Measurements from ENCODE around the gene TBC1D20. TPM values are rescaled to one million over a fixed set of nuclear protein-coding genes. Genes with fewer than 3 reads are reported as not detected.
A peak's percentile ranks its signal among the peaks of the same experiment; 100 is the strongest.

TBC1D20 gene
- total RNA-seq, 4 donors from 2014 or later = 37.2 to 60.6 (median 53.3) TPM

- DNase-seq (ENCODE audit: low spot score) = no peak
- TF ChIP-seq, protein P1, sequence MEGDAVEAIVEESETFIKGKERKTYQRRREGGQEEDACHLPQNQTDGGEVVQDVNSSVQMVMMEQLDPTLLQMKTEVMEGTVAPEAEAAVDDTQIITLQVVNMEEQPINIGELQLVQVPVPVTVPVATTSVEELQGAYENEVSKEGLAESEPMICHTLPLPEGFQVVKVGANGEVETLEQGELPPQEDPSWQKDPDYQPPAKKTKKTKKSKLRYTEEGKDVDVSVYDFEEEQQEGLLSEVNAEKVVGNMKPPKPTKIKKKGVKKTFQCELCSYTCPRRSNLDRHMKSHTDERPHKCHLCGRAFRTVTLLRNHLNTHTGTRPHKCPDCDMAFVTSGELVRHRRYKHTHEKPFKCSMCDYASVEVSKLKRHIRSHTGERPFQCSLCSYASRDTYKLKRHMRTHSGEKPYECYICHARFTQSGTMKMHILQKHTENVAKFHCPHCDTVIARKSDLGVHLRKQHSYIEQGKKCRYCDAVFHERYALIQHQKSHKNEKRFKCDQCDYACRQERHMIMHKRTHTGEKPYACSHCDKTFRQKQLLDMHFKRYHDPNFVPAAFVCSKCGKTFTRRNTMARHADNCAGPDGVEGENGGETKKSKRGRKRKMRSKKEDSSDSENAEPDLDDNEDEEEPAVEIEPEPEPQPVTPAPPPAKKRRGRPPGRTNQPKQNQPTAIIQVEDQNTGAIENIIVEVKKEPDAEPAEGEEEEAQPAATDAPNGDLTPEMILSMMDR (IDR thresholded peaks at IDR 0.05) = no peak
- ATAC-seq (ENCODE audit: low FRiP score) = no peak
These were observed 46.5 kb downstream of the TBC1D20 start for GRCh38 chr20:415820-416322.

DNA sequence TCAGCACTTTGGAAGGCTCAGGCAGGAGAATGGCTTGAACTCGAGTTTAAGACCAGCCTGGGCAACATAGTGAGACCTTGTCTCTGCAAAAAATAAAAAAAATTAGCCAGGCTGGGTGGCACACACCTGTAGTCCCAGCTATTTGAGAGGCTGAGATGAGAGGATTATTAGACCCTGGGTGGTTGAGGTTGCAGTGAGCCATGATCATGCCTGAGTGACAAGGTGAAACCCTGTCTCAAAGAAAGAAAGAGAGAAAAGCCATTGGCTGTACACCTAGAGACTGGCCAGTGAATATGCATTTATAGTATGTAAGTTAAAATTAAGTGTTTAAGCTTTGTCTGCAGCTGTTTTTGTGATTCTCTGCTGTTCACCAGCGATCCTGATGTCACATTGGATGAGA is 48.2 kb downstream of the TBC1D20 start:
- ATAC-seq (ENCODE audit: low FRiP score) (no peak), DNase-seq (ENCODE audit: low spot score) (no peak)
- TF ChIP-seq, protein P1 (IDR thresholded peaks at IDR 0.05) = no peak

DNA sequence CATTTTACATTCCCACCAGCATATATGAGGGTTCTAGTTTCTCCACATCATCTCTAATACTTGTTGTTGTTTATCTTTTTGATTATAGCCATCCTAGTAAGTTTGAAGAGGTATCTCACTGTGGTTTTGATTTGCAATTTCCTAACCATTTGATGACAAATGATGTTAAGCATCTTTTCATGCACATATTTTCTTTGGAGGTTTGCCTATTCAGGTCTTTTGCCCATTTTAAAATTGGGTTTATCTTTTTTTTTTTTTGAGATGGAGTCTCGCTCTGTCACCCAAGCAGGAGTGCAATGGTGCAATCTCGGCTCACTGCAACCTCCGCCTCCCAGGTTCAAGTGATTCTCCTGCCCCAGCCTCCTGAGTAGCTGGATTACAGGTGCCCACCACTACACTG is 50.3 kb downstream of the TBC1D20 start:
- TF ChIP-seq, protein P1 (IDR thresholded peaks at IDR 0.05) = no peak
- ATAC-seq (ENCODE audit: low FRiP score) (no peak), DNase-seq (ENCODE audit: low spot score) (no peak)

DNA sequence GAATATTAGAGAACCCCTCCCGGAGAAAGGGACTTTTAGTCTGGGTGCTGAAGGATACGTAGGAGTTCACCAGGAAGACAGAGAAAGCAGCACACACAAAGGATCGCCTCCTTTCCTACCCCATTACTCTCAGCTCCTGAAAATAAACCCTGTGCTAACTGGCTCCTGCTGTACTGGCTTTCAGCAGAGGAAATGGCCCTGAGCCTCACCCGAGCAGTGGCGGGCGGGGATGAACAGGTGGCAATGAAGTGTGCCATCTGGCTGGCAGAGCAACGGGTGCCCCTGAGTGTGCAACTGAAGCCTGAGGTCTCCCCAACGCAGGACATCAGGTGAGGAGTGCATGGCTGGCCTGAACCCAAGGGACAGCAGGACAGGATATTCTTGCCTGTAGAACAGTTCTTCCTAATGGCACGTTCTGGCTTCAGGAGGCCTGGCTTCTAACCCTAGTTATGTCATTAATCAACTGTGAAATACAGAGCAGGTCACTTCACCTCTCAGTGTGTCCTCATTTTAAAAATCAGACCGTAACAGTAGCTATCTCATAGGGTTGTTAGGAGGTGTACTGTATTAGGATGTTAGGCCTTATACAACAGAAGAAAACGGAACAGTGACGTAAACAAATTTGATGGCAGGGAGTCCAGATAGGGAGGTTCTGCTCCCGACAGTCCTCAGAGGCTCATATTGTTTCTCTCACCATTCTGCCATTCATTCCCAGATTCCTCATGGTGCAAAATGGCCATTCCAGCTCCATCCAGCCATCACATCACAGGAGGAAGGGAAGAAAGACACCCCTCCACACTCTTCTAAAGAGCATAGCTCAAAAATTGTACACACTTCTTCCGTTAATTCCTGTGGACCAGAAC is 52.4 kb downstream of the TBC1D20 start:
- TF ChIP-seq, protein P1 (IDR thresholded peaks at IDR 0.05) = no peak
- no peak for DNase-seq (ENCODE audit: low spot score)
- ATAC-seq (ENCODE audit: low FRiP score) = no peak

DNA sequence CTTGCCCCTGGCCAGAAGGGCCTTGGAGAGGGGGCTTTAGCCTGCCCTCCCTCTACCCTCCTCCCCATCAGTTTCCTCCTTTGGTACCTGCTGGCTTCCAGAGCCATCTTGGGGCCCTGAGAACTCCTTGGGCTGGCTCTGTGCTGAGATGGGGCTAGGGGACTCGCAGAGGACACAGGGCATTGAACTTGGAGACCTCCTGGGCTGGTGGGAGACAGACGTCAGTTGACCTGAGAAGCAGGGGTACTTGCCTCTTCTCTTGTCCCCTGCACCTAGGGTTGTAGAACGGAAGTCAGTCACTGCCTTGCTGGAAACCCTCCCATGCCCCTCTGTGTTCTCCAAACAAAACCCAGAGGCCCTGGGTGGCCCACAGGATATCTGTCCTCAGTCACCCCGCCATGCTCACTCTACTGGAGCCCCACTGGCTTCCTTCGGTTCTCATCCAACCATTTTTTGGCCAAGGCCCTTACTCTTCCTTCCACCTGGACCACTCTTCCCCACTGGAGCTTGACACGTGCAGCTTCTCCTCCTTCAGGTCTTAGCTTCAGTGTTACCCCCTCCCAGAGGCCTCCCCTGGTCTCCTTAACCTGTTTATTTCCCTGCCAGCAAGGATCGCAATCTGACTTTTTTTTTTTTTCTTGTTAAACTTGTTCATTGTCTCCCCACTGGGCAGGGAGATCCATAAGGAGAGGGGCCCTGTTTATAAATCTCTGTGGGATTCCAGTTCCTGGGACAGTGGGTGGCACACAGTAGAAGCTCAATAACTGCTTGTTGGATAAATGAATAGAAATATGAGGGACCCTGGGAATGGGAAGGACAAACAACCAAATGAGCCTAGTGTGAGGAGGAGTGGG is 53.3 kb downstream of the TBC1D20 start:
- ATAC-seq (ENCODE audit: low FRiP score) (peak; percentile 2), DNase-seq (ENCODE audit: low spot score) (no peak)

GRCh38 chr20:407953-408842 is 54.1 kb downstream of the TBC1D20 start, which contains the start of gene RBCK1:
RBCK1 (plus strand) TSS chr20:408299; CDS start chr20:408758, 459 bp downstream.
- peak; percentile 92 for ATAC-seq (ENCODE audit: low FRiP score)
- TF ChIP-seq, protein P1 (IDR thresholded peaks at IDR 0.05) = no peak

More for the DNA sequence above, 53.3 kb downstream of the TBC1D20 start:
- TF ChIP-seq, protein P1 (IDR thresholded peaks at IDR 0.05) = no peak

More at GRCh38 chr20:407953-408842, 54.1 kb downstream of the TBC1D20 start, which contains the start of gene RBCK1:
- peak; percentile 53 for DNase-seq (ENCODE audit: low spot score)

All from omental fat pad (tissue), 4 donors.